IPS-11a (cell line): Measurements from ENCODE around the gene GDF2.

Experiments used
- H3K4me3 ChIP-seq: one replicate; pipeline ENCODE4 v1.5.1; 2013; ENCODE audit warnings: low read depth, low read length, control low read depth

Gene GDF2

DNA sequence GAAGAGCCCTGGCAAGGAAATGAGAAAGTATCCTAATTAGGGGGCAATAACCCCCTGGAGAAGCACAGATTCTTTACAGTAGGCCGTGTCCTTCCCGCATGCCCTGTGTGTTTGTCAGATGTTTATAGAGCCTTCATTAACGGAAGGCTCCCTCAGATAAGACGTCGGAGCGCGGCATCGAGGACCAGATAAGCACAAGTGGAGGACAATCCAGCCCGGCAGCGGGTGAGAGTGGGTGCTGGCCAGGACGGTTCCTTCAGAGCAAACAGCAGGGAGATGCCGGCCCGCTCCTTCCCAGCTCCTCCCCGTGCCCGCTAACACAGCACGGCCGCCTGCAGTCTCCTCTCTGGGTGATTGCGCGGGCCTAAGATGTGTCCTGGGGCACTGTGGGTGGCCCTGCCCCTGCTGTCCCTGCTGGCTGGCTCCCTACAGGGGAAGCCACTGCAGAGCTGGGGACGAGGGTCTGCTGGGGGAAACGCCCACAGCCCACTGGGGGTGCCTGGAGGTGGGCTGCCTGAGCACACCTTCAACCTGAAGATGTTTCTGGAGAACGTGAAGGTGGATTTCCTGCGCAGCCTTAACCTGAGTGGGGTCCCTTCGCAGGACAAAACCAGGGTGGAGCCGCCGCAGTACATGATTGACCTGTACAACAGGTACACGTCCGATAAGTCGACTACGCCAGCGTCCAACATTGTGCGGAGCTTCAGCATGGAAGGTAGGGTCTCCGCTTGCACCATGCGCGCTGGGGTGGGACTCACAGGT is at the start of gene GDF2:
GDF2 (plus strand) TSS at position 155 of the 762 bp plus-strand sequence; CDS start at position 370, 215 bp downstream.
- no peak within 1 kb of the TSS for H3K4me3 ChIP-seq

DNA sequence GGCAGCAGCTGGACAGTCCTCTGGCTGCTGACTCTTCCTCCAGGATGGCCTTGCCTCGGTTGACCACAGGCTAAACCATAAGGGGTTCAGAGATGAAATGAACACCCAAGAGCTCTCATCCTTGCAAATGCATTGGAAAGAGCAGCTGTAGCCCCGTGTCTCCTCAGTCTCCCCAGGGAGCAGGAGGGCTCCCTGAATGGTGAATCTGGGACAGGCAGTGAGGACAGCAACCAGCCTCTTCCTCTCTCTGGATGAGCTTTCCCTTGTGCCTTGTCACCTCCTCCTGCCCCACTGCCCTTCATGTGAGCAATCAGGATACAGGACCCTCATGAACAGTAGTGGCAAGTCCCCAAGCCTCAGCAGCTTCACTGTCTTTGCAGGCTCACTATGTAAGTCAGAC is 46.2 kb upstream of the GDF2 start:
- H3K4me3 ChIP-seq = no peak overlapping the region

DNA sequence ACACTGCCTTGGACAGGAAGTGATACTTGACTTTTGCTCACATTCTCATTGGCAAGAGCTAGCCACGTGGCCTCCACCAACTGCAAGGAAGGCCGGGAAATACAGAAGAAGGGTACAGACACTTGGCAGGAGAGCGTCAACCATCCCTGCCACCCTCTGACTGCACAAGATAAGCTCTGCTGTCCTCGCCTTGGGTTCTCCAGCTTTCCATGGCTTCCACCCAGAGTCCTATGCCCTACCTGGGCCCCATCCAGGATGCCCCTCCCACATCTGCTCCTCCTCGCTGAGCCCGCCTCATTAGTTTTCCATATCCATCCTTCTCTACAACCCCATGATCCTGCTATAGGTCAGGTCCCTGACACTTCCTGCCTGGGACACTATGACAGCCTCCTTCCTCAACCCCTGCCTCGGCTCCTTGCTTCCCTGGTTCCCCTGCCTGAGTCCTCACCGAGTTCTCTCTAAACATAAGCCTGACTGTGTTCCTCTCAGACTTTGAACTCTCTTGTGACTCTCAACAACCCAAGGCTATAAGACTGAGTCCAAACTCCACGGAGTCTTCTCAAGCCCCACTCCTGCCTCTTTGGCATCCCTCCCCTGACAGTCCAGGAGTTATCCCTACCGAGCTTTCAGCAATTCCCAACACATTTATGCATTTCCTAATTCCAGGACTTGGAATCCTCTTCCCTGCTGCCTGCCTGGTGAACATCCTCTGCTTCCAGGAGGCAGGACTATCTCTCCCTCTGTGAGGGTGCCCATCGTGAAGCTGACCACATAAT is 45.5 kb upstream of the GDF2 start:
- H3K4me3 ChIP-seq = no peak overlapping the region

DNA sequence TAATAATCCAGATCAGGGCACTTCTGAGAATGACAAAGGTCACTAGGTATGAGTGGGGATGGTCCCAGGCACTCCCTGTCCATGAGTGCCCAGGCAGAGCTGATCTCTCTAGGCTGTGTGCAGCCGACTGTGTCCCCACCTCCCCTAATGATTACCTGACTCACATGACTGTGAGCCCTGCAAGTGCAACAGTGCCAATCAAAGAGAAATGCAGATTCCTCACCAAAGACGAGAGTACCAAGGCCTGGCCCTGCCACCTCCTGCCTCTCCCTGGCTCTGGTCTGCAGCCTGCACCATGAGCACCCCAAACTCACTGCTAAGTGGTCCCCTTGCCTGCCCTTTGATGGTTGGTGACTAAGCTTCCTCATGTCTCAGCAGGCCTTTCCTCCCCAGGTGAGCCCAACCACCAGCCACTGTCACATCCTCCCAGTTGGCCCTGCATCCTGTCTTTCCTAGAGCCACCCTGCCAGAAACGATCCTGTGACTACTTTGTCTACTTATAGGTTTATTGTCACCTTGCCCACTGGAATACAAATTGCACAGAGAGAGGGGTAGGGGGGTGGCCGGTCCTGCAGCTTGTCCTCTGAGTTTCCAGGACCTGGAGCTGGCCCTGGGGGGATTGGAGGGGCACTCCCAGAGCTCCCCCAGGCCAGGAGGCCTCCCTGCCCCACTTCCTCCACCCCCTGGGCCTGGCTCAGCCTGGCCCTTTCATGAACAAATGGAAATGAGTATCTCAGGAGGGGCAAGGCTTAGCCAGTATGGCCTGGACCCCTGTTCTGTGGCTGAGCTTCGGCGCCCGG is 44.7 kb upstream of the GDF2 start:
- H3K4me3 ChIP-seq = no peak overlapping the region

DNA sequence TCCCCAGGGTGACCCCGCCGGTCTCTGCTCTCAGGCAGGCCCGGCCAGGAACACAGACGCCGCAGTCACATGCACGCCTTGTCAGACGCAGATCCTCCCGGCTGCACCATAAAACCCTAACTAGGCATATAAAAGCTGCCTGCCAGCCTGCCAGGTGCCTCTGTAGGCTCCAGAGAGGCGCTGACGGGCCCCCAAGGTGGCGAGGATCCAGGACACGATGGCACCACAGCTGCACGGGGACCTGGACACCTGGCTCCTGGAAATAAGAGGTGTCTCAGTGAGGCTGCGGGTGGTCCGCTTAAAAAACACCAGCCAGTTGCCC is 44.1 kb upstream of the GDF2 start:
- no peak overlapping the region for H3K4me3 ChIP-seq

DNA sequence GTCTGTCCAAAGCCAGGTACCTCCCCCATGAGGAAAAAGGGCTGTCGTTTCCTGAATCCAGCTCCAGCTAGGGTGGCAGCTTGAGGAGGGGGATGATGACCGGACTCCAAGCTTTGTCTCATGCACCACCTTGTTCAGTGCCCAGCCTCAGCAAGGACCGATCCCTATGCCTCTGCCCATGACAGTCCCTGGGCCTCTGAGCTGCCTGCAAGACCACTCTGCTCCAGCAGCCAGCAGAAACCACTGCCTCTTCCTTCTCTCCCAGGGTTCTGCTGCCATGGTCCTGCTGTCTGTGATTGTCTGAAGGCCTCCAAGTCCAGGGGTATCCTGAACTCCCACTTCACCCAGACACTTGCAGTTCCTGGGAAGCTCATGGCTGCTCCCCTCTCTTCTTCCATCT is 43.5 kb upstream of the GDF2 start:
- H3K4me3 ChIP-seq = no peak overlapping the region

DNA sequence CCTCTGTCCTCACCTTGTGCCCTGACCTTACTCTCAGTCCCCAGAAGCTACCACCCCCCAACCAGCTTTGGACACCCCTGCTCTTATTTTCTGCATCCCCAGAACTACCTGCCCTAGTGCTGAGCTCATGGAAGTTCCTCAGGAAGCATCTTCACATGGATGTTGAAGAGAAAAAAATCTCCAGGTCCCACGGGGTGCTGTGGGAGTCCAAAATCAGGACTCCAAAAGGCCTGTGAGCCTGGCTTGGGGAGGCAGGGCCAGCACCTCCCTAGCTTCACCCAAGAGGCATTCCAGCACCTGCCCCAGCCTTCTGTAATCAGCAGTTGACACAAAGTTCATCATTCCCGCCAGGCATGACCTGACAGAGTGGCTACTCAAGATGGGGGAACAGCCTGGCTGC is 43.0 kb upstream of the GDF2 start:
- no peak overlapping the region for H3K4me3 ChIP-seq

DNA sequence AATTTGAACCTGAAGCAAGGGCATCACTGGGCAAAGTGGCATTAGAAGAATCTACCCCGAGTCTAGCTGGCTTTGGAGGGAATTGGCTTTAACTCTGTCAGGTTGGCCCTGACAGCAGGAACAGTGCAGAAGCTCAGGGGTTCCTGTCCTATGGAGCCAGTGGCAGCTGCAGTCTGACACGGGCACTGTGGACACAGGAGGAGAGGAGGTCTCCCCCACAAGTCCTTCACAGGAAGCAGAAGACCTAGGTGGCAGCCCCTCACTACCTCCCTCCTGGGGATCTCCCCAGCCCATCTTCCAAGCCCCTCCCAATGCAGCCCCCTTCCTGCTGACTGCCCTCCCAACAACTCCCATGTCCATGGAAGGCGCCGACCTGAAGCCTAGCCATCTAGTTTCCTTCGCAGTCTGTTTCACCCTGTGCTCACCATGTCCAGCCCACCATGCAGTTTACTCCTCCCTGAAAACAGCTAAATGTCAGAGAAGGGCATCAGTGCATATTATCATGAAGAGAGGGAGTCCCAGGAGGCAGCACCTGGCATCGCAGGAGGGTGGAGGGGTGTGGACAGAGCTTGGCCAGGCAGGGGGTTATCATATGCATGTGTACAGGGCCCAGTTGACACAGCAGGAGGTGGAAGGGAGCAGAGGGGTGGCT is 40.1 kb upstream of the GDF2 start:
- no peak overlapping the region for H3K4me3 ChIP-seq

DNA sequence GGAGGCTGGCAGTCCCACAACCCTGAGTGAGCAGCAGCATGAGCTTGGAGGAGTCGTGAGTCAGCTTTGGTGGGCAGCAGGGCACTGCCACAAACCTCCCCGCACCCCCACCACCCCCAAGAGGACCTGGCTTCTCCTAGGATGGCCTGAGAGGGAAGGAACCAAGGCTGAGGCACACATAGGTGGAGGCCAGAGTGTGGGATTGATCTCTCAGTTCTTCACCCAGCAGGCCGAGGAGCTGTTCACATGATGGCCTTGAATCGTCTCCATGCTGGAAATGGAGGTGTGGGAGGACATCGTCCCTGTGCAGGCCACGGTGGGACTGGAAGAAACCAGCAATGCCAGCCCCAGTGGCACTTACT is 39.6 kb upstream of the GDF2 start:
- no peak overlapping the region for H3K4me3 ChIP-seq

DNA sequence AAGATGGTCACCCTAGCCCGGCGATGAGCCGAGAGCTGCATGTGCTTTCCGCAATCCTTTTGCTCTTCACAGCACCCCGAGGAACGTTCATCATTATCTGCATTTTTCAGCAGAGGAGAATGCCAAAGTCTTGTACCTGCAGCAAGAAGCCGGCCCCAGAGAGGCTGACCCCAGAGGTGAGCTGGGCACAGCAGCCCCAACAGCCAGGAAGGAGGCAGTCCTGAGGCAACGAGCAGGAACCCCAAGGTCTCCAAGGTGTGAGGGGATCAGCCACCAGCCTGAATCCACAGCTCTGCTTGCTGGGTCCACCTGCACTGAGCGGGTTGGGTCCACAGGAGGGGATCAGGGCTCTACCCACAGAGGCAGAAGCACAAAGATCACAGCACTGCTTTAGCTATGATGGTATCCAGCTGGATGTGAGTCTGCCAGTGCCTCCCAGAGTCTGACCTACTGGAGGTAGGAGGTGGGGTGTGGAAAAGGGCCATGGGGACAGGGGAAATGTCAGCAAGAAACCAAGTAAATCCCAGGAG is 39.1 kb upstream of the GDF2 start:
- no peak overlapping the region for H3K4me3 ChIP-seq

DNA sequence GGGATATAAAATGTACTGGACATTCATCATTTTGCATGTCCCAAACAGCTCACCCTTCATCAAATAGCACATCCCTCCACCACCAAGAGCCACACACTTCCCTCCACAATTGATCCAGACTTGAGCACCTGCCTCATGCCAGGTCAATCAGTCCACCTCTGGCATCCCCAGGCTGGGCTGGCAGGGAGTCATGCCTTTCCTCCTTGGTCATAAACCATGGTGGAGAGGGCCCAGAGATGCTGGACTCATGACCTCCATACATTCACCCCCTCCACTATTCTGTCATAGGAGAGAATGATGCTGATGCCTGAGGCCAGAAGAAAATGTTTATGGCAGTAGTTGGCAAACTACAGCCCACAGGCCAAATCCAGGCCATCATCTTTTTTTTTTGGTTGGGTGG is 38.4 kb upstream of the GDF2 start:
- H3K4me3 ChIP-seq = no peak overlapping the region

DNA sequence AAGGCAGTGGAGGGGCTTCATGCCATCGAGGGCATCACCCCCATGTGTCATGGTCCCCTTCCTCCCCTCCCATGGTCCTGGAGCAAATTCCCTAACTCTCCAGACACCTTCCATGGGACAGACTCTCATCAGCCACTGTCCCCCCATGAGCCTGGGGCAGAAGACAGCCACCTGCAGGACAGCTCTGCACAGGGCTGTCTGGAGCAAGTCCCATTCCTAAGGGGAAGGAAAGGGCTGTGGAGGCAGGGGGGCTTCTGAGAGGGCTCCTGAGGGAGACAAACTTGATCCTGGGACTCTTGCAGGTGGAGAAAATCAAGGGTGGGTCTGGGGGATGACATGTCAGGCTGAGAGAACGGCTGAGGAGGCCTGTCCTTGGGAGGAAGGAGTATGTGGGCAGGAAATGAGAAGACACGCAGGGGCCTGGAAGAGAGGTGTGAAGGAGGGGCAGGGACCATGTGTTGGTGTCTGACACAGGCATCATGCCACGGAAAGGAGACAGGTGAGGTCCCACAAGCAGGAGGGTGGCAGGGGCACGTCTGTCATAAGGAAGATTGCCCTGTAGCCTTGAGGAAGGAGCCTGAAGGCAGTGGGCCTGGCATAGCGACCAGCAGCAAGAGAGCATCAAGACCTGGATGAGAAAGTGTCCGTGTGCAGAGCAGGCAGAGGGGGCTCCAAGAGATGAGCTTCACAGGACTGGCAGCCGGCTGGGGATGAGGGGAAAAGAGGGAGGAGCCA is 36.7 kb upstream of the GDF2 start:
- H3K4me3 ChIP-seq = no peak overlapping the region

DNA sequence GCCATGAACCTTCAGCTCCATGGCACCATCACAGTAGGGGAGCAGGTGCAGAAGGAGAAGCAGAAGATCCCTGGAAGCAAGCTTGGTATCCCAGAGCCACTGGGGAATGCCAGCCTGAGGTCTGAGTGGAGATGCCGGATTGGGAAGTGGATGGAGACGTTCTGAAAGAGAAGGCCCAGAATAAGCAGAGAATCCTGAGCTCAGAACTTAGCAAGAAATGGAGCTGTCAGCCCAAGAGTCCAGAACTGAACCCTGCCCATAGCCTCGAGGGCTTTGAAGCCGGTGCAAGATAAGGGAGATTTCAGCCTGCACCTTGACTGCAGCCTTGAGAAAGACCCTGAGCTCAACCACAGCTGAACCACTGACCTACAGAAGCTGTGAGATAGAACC is 36.1 kb upstream of the GDF2 start:
- no peak overlapping the region for H3K4me3 ChIP-seq

DNA sequence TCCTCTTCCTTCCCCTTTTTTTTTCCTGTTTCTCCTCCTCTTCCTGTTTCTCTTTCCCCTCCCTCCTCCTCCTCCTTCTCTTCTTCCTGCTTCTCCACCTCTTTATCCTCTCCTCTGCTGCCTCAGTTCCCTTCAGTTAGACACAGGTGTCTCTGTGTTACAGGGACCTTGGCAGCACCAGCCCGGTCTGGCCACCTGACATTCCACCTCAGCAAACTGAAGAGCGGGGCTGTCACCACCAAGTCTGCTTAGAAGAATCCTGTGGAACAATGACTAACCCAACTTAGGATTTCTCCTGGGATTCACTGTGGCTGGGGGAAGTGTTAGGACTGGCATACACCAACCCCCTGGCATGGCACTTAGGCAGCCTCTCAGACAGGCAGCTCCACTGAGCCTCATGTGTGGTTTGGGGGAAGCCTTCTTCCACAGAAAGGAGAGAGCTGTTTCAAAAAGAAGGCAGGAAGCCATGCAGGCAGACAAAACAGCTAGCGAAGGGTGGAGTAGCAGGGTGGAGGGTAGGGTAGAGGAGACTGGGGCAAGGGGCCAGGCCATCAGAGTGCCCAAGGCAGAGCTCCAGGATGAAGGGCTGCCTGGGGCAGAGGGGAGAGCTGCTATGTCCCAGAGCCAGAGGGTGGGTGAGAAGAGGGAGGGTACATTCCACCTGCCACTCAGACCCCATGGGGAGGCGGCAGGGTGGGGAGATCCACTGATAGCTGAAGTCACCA is 35.5 kb upstream of the GDF2 start:
- H3K4me3 ChIP-seq = no peak overlapping the region

DNA sequence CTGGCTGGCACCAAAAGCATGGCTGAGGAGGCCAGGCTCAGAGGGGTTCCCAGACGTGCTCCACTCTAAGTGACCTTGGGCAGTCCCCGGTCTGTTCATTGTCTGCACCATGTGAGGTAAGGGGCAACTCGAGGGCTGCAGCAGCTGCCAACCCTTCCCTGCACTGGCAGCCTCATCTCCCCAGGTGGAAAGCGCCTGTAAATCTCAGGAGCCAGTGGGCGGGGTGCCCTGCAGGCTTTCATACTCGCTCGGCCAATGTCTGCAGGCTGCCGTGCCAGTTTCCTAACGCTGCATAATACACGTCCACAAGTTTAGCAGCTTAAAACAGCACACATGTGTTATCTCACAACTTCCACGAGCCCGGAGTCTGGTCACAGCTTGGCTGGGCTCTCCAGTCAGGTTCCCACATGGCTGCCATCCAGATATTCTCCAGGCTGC is 34.9 kb upstream of the GDF2 start:
- H3K4me3 ChIP-seq = no peak overlapping the region

DNA sequence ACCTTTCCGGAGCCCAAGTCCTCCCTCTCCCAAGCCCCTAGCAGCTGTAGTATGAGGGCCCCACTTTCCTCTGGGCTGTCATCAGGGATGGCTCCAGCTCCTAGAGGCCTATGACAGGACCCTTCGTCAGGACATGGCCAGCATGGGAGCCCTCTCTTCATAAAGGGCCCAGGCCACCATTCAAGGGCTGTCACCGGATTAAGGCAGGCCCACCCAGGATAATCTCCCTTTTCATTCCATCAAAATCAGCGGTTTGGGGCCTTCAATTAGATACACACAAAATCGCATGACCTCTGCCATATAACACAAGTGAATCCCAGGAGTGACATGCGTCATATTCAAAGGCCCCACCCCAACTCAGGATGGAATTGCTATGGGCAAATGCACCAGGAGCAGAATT is 34.4 kb upstream of the GDF2 start:
- no peak overlapping the region for H3K4me3 ChIP-seq

DNA sequence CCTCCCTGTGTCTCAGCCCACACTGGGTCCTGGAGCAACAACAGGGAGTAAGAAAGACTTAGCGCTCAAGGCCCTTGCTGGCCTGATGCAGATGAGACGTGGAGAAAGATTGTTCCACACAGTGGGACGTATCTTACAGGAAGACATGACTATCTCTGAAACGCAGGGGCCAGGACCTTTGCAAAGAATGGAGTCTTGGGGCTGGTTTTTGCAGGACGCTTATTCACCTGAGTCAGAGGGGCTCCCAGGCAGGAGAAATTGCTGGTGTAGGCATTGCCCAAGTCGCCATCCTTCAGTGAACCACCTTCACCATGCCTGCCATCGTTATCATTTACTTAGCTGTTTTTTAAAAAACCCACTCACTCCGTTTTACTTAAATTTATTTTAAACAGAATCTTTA is 34.0 kb upstream of the GDF2 start:
- H3K4me3 ChIP-seq = no peak overlapping the region

DNA sequence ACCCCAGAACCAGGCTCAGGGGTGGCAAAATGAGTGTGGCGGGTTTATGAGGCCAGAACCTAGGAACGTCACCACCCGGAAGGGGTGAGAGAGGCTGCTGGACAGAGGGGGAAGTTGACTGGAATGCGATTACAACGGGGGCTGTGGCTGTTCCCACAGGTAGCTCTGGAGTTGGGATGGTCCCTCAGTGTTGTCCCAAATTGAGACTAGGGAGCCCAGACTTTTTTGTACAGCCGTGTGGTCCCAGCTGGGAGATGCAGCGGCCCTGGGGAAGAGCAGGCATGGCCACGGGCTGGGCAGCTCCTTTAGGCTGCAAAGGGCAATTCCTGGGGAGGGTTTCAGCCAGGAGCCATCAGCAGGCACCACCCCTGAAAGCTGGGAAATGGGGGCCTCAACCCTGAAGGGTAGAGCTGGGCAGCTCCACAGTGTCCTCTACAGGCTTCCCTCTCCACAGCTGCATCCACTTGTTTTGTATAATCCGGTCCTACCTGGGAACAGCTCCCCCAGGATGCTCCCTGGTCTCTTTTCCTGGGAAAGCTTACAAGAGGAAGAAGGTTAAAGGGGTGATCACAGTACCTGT is 33.2 kb upstream of the GDF2 start:
- H3K4me3 ChIP-seq = no peak overlapping the region

DNA sequence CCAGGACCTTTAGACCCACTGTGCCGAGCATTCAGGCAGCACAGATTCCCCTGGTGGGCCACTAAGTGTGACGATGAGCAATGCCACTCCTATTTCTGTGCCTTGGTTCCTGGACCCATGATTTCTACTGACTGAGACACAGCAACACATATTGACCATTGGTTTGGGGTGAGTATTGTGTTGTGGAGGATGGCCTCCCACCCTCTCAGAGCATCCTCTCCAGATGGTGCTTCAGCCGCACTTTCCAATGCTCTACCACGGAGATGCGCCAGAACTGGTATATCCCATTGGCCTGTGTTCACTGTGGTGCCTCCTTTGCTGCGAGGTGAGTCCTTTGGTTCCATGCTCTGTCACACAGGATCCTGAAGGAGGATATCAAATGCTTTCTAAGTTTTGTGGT is 32.3 kb upstream of the GDF2 start:
- no peak overlapping the region for H3K4me3 ChIP-seq
